ENCODE results near the gene PTPRN. TPM values are rescaled to one million over a fixed set of nuclear protein-coding genes. Genes with fewer than 3 reads are reported as not detected.

The PTPRN gene
- total RNA-seq, result not detected

DNA sequence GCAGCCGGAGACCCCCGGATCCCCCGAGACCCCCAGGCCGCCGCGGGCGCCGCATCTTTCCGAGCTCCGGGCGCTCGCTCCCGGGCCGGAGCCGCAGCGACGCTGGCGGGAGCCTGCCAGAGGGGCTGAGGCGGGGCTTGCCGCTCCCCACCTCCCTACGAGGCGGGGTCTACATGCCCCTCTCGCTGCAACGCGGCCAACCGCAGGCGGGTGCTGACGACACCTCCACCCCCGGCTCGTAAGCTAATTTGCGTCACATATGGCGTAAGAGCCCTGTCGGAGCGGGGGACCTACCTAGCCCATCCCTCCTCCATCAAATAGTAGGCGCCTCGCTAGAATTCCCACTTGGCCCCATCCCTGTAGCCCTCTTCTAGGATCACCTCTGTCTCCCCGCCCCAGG, at the start of gene PTPRN:
PTPRN (minus strand) TSS at position 124 of the 400 bp plus-strand sequence; CDS start at position 55, 69 bp downstream.
- no peak for DNase-seq (ENCODE audit: low spot score in 2 of 2)
- H3K27ac ChIP-seq, result no peak within 1 kb of the TSS
- H3K9me3 ChIP-seq, result no peaks in the 10 kb centered on the region
- WGBS, 2 donors, result 1 to 2% methylated on average over 16 to 36 of the region's 37 CpGs
- H3K36me3 ChIP-seq, result no peaks in the 10 kb centered on the region
- H3K27me3 ChIP-seq, result peaks cover 0 to 57% of the 10 kb centered on the region in 2 donors
- TF ChIP-seq POLR2A (IDR thresholded peaks at IDR 0.05), result no peak
- no peak for TF ChIP-seq EP300 (IDR thresholded peaks at IDR 0.05)
- TF ChIP-seq, protein P1, sequence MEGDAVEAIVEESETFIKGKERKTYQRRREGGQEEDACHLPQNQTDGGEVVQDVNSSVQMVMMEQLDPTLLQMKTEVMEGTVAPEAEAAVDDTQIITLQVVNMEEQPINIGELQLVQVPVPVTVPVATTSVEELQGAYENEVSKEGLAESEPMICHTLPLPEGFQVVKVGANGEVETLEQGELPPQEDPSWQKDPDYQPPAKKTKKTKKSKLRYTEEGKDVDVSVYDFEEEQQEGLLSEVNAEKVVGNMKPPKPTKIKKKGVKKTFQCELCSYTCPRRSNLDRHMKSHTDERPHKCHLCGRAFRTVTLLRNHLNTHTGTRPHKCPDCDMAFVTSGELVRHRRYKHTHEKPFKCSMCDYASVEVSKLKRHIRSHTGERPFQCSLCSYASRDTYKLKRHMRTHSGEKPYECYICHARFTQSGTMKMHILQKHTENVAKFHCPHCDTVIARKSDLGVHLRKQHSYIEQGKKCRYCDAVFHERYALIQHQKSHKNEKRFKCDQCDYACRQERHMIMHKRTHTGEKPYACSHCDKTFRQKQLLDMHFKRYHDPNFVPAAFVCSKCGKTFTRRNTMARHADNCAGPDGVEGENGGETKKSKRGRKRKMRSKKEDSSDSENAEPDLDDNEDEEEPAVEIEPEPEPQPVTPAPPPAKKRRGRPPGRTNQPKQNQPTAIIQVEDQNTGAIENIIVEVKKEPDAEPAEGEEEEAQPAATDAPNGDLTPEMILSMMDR (IDR thresholded peaks at IDR 0.05), result no peak
- H3K4me1 ChIP-seq, result peaks cover 0 to 12% (median 0%) of the 10 kb centered on the region in 4 donors
- H3K4me3 ChIP-seq, result no peak within 1 kb of the TSS

DNA sequence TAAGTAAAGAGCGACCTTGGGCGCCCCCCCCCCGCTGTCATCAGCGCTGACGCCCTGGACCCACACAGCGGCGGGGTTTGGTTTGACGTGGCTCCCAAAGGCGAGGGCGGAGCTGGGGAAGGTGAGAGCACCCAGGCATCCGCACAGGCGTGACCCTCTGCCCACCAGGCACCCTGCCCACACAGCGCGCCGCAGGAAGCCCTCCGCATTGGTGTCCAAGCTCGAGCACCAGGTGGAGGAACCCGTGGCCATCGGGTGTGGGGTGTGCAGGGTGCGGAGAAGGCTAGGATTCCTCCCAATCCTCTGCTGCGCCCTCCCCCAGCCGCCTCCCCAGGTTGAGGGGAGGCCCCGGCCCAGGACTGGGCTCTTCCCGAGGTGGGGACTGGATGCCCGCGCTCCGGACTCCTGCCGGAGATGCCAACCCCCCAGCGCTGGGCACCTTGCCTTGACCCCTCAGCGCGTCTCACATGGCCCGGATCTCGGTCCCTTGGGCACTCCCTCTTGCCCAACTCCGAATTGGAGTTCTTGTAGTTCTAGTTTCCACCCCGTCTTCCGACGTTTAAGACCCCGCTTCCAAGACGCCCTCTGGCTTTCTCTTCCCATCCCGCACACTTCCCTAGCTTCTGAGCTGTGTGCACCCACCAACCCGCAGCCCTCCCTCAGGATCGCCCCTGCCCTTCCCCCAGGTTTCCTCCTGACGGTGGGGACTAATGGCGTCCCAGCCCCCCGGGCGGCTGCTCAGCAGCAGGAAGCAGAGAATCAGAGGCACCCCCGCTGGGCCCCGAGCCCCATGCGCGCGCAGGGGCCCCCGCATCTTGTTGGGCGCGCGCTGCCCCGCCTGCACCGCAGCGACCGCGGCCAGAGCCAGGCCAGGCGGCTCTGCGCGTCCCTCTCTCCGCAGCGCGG, 49.2 kb upstream of the PTPRN start:
- no peak for DNase-seq (ENCODE audit: low spot score in 2 of 2)
- Histone ChIP-seq H3K27me3 (peaks cover 0 to 57% of the 10 kb centered on the region in 2 donors), H3K9me3 (no peaks in the 10 kb centered on the region), H3K27ac (no peak overlapping the region), H3K4me3 (peak overlapping the region in 1 of 4 donors; percentile 16), H3K36me3 (peaks cover 0 to 14% (median 0%) of the 10 kb centered on the region in 3 donors), H3K4me1 (peaks cover 0 to 19% (median 8%) of the 10 kb centered on the region in 4 donors)
- 2 to 4% methylated on average over 44 to 46 of the region's 66 CpGs for WGBS, 2 donors
- TF ChIP-seq, protein P1 (IDR thresholded peaks at IDR 0.05), result no peak
- TF ChIP-seq POLR2A (IDR thresholded peaks at IDR 0.05), result no peak
- no peak for TF ChIP-seq EP300 (IDR thresholded peaks at IDR 0.05)

DNA sequence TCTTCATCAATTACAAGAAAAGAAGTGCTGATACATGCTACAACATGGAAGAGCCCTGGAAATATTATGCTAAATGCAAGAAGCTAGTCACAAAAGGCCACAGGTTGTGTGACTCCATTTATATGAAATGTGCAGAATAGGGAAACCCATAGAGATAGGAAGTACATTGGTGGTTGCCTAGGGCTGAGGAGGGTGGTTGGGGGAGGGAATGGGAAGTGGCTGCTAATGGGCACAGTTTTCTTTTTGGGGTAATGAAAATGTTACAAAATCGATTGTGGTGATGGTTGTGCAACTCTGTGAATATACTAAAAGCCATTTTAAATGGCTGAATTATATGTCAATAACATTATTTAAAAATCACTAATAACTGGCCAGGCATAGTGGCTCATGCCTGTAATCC, 47.6 kb upstream of the PTPRN start:
- Histone ChIP-seq H3K9me3 (no peaks in the 10 kb centered on the region), H3K36me3 (peaks cover 0 to 14% (median 0%) of the 10 kb centered on the region in 3 donors), H3K27me3 (peaks cover 0 to 63% of the 10 kb centered on the region in 2 donors), H3K27ac (no peak overlapping the region), H3K4me1 (peaks cover 0 to 19% (median 8%) of the 10 kb centered on the region in 4 donors), H3K4me3 (no peak overlapping the region)
- peak in 1 of 2 donors; percentile 24 for DNase-seq (ENCODE audit: low spot score in 2 of 2)
- WGBS, 2 donors, result 59 to 64% methylated on average over 1 of the region's 1 CpG
- TF ChIP-seq EP300 (IDR thresholded peaks at IDR 0.05) (peak in 1 of 2 donors; percentile 32), POLR2A (IDR thresholded peaks at IDR 0.05) (no peak)
- TF ChIP-seq, protein P1 (IDR thresholded peaks at IDR 0.05), result no peak

- H3K27me3 ChIP-seq, result peaks cover 0 to 72% of the 10 kb centered on the region in 2 donors
- no peaks in the 10 kb centered on the region for H3K36me3 ChIP-seq
- H3K4me3 ChIP-seq, result no peak overlapping the region
- no peak for TF ChIP-seq POLR2A (IDR thresholded peaks at IDR 0.05)
- TF ChIP-seq EP300 (IDR thresholded peaks at IDR 0.05), result no peak
- TF ChIP-seq, protein P1 (IDR thresholded peaks at IDR 0.05), result no peak
- DNase-seq (ENCODE audit: low spot score in 2 of 2), result no peak
- H3K27ac ChIP-seq, result no peak overlapping the region
- H3K9me3 ChIP-seq, result no peaks in the 10 kb centered on the region
- peaks cover 0 to 19% (median 8%) of the 10 kb centered on the region in 4 donors for H3K4me1 ChIP-seq
- WGBS, 2 donors, result 68 to 73% methylated on average over 4 of the region's 4 CpGs
Measured at GRCh38 chr2:219354582-219354981, 45.4 kb upstream of the PTPRN start.

GRCh38 chr2:219353129-219353528, 43.9 kb upstream of the PTPRN start:
- no peak overlapping the region for H3K27ac ChIP-seq
- no peak for DNase-seq (ENCODE audit: low spot score in 2 of 2)
- no peaks in the 10 kb centered on the region for H3K36me3 ChIP-seq
- 73 to 82% methylated on average over 5 of the region's 5 CpGs for WGBS, 2 donors
- H3K9me3 ChIP-seq, result no peaks in the 10 kb centered on the region
- H3K4me1 ChIP-seq, result peaks cover 0 to 10% (median 3%) of the 10 kb centered on the region in 4 donors
- H3K27me3 ChIP-seq, result peaks cover 0 to 58% of the 10 kb centered on the region in 2 donors
- no peak for TF ChIP-seq POLR2A (IDR thresholded peaks at IDR 0.05)
- TF ChIP-seq, protein P1 (IDR thresholded peaks at IDR 0.05), result no peak
- TF ChIP-seq EP300 (IDR thresholded peaks at IDR 0.05), result no peak
- H3K4me3 ChIP-seq, result no peak overlapping the region

All from tibial nerve (tissue), 4 donors.